Progenitor cell of endocrine pancreas (in vitro differentiated cells): ENCODE data around the gene IGF1R. TPM values are rescaled to one million over a fixed set of nuclear protein-coding genes. Genes with fewer than 3 reads are reported as not detected.

Experiments
- DNase-seq: peaks from one replicate; pipeline ENCODE4 v3.0.0; 2021; ENCODE audit warnings: low spot score; ENCODE audit not compliant: unreplicated experiment
- H3K27ac Mint-ChIP-seq: 2 replicates; pipeline ENCODE4 v1.8.0; 2021; ENCODE audit warnings: mild to moderate bottlenecking, moderate library complexity, mixed read lengths
- H3K27me3 Mint-ChIP-seq: 2 replicates; pipeline ENCODE4 v1.8.0; 2021; ENCODE audit warnings: mixed read lengths
- H3K36me3 Mint-ChIP-seq: 2 replicates; pipeline ENCODE4 v1.8.0; 2022; ENCODE audit warnings: mixed read lengths; ENCODE audit not compliant: insufficient read depth
- H3K4me1 Mint-ChIP-seq: 2 replicates; pipeline ENCODE4 v1.8.0; 2021; ENCODE audit warnings: low read depth, mixed read lengths
- H3K4me3 Mint-ChIP-seq: 2 replicates; pipeline ENCODE4 v1.8.0; 2021; ENCODE audit warnings: low read depth, mild to moderate bottlenecking, moderate library complexity, mixed read lengths
- H3K9me3 Mint-ChIP-seq: 2 replicates; pipeline ENCODE4 v1.8.0; 2021; ENCODE audit warnings: low read depth, mixed read lengths
- total RNA-seq: library from RNA; stranded (reverse); gene quantifications from 2 replicates; pipeline ENCODE4 v1.2.1, GENCODE V29; 2021
- TF ChIP-seq, protein P1 (sequence below): fragments of 200-600 bp; sonication (generic); IDR thresholded peaks from one replicate; pipeline ENCODE4 v1.5.0; 2021; ENCODE audit warnings: antibody characterized with exemption, mild to moderate bottlenecking; ENCODE audit not compliant: unreplicated experiment

Gene IGF1R
- total RNA-seq, 1 donor from 2014 or later = 106 TPM

DNA sequence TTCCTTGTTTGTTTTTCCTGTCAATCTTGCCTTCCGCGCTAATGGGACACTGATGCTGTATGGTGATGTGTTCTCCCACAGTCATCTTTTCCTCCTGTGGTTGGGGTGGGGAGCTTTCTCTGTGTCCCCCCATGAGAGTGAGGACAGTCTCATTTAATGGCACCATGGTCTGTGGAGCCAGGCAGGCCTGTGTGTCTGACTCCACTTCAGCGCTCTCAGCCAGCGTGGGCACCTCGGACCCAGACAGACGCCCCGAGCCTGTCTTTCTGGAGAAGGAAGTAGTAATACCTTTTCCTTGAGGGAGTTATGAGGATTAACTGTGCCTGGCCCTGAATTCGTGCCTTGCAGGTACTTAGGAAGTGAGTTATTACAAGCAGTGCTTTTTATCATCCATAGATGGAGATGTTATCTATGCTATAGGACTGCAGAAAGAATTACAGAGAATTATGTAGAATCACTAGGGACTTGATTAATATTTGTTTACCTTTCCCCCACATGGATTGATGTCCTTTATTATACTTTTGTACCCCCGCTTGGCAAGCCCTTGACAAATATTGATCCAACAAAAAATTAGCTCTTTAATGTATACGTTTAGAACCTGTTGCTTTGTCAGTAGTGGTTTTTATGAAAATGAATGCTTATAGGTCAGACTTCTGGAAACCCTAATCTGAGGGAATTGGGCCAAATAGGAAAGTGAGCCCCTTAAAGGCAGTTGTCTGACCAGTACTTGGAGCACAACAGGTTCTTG, 206.9 kb downstream of the IGF1R start:
- Mint-ChIP-seq H3K27ac (no peak overlapping the region), H3K9me3 (no peaks in the 10 kb centered on the region), H3K36me3 (no peaks in the 10 kb centered on the region), H3K27me3 (no peaks in the 10 kb centered on the region), H3K4me3 (no peak overlapping the region), H3K4me1 (peaks cover 70% of the 10 kb centered on the region)
- TF ChIP-seq, protein P1, sequence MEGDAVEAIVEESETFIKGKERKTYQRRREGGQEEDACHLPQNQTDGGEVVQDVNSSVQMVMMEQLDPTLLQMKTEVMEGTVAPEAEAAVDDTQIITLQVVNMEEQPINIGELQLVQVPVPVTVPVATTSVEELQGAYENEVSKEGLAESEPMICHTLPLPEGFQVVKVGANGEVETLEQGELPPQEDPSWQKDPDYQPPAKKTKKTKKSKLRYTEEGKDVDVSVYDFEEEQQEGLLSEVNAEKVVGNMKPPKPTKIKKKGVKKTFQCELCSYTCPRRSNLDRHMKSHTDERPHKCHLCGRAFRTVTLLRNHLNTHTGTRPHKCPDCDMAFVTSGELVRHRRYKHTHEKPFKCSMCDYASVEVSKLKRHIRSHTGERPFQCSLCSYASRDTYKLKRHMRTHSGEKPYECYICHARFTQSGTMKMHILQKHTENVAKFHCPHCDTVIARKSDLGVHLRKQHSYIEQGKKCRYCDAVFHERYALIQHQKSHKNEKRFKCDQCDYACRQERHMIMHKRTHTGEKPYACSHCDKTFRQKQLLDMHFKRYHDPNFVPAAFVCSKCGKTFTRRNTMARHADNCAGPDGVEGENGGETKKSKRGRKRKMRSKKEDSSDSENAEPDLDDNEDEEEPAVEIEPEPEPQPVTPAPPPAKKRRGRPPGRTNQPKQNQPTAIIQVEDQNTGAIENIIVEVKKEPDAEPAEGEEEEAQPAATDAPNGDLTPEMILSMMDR = no peak
- no peak for DNase-seq

DNA sequence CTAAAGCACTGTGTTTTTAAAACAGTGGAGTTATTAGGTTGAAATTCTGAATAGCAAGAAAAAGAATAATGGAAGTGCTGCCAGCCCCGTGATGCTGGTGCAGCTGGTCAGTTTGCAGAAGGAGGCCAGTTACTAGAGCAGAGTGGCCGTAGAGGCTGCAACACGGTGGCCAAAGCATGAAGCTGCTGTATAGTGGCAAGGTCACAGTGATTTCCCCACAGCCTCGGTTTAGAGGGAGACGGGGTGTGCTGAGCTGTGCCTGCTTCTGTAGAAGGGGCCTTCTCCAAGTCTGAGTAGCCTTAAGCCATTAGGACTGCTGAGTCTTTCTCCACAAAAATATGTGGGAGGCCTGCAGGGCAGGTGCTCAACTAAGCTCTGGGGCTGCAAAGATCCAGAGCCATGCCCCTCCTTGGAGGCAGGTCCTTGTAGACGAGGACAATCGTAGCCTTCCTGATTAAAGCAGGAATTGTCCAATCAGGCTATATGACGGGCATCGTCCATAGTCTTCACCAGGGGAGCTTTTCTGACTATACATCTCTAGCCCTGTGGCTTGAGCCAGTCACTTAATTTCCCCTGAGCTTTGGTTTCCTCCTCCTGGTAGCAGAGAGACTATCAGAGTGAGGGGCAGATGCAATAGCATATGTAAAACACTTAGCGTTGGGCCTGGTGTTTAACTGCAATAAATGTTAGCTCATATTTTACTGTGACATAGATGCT, 207.6 kb downstream of the IGF1R start:
- no peaks in the 10 kb centered on the region for H3K27me3 Mint-ChIP-seq
- peaks cover 68% of the 10 kb centered on the region for H3K4me1 Mint-ChIP-seq
- DNase-seq = no peak
- no peaks in the 10 kb centered on the region for H3K9me3 Mint-ChIP-seq
- TF ChIP-seq, protein P1 = no peak
- no peak overlapping the region for H3K27ac Mint-ChIP-seq
- no peak overlapping the region for H3K4me3 Mint-ChIP-seq
- H3K36me3 Mint-ChIP-seq = no peaks in the 10 kb centered on the region

DNA sequence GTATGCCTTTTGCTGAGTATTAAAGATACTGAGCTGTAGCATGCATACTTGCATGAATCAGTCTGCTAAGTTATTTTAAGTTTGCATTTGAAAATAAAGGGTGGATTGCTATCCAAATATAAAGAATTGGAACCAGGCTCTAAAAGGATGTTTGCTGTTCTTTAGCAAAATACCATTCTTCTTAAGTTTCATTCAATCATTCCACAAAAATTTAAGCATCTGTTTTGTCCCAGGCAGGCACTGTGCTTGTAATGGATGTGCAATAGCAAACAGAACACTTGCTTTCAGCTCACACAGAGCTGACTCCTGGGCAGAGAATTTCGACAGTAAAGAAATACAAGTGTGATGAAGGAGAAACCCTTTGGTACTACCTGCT, 208.2 kb downstream of the IGF1R start:
- H3K4me3 Mint-ChIP-seq = no peak overlapping the region
- TF ChIP-seq, protein P1 = no peak
- no peaks in the 10 kb centered on the region for H3K27me3 Mint-ChIP-seq
- no peak for DNase-seq
- no peak overlapping the region for H3K27ac Mint-ChIP-seq
- no peaks in the 10 kb centered on the region for H3K36me3 Mint-ChIP-seq
- H3K4me1 Mint-ChIP-seq = peaks cover 71% of the 10 kb centered on the region
- H3K9me3 Mint-ChIP-seq = no peaks in the 10 kb centered on the region

DNA sequence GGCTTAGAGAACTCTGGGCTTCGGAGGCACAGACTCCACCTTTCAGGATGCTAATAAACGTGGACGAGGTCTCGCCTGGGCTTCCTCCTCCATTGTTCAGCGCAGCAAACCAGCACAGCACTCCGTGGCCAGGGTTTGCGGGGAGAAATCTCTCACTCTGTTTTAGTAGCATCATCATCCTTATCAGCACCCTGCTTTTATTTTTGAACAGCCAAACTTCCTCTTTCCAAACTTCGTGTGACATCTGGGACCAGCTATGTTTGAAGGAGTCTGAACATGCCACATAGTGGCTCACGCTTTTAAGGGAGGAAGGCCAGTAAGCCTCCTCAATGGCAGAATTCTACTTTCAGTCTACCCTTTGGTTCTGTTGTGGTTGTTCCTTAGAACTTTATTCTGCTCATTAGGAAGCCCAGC, 210.3 kb downstream of the IGF1R start:
- no peak for DNase-seq
- H3K27ac Mint-ChIP-seq = peak overlapping the region; percentile 84
- H3K27me3 Mint-ChIP-seq = no peaks in the 10 kb centered on the region
- peaks cover 60% of the 10 kb centered on the region for H3K4me1 Mint-ChIP-seq
- no peak overlapping the region for H3K4me3 Mint-ChIP-seq
- H3K9me3 Mint-ChIP-seq = no peaks in the 10 kb centered on the region
- H3K36me3 Mint-ChIP-seq = no peaks in the 10 kb centered on the region
- TF ChIP-seq, protein P1 = no peak

DNA sequence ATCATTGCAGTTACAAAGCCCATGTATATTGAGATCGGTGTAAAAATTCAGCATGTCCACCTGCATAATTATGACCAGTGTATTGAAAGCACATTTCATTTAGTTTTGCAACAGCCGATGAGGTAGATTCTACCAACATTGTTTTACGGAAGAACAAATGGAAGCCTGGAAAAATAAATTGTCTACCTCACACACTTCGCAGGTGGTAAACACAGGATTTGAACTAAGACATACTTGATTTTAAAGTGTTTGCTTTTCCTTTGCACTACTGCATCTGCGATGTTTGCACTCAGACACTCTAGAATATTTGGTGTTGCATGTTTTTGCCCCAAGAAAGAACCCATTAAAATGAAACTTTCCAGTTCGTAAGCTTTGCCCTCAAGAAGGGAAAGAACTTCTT, 210.8 kb downstream of the IGF1R start:
- Mint-ChIP-seq H3K27me3 (no peaks in the 10 kb centered on the region), H3K27ac (no peak overlapping the region), H3K4me3 (no peak overlapping the region), H3K4me1 (peaks cover 55% of the 10 kb centered on the region), H3K9me3 (no peaks in the 10 kb centered on the region), H3K36me3 (no peaks in the 10 kb centered on the region)
- no peak for DNase-seq
- TF ChIP-seq, protein P1 = no peak
